ENCODE results near the gene SLC5A10.

DNA sequence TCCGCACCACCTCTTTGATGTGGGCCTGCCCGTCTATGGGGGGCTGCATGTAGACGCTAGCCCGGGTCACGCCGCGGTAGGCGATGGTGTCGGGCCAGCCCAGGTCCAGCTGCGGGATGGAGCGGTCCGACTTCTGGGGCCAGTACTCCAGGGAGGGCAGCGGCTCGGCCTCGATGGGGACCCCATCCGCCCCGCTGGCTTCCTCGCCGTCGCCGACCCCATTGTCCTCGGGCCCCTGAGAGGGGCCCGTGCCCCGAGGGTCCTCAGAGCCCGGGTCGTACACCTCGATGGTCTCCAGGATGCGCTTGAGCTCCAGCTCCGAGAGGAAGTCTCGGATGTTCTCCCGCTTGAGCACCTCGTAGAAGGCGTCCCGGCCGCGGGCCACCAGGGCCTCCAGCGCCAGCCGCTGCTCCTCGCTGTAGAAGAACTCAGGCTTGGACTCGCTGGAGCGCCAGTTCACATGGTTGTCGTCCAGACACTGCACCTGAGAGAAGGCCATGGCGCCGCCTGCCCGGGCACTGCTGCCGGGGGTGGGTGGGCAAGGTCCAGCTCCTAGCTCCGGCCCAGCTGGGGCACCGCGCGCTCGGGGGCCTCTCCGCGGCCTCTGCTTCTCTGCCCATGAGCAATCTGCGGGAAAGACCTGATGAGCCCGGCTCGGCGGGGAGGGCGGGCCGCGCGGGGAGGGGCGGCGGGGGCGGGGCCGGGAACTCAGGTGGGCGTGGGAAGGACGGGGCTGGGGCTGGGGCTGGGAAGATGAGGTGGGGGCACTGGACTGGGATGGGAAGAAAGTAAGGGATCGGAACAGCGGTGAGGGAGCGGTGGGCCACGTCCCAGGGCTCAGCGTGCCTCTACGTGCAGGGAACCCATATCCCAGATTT lies 51.8 kb downstream of the SLC5A10 start:
- TF ChIP-seq, protein P1, sequence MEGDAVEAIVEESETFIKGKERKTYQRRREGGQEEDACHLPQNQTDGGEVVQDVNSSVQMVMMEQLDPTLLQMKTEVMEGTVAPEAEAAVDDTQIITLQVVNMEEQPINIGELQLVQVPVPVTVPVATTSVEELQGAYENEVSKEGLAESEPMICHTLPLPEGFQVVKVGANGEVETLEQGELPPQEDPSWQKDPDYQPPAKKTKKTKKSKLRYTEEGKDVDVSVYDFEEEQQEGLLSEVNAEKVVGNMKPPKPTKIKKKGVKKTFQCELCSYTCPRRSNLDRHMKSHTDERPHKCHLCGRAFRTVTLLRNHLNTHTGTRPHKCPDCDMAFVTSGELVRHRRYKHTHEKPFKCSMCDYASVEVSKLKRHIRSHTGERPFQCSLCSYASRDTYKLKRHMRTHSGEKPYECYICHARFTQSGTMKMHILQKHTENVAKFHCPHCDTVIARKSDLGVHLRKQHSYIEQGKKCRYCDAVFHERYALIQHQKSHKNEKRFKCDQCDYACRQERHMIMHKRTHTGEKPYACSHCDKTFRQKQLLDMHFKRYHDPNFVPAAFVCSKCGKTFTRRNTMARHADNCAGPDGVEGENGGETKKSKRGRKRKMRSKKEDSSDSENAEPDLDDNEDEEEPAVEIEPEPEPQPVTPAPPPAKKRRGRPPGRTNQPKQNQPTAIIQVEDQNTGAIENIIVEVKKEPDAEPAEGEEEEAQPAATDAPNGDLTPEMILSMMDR (IDR thresholded peaks at IDR 0.05) = no peak
- TF ChIP-seq POLR2A (IDR thresholded peaks at IDR 0.05) = no peak
- TF ChIP-seq POLR2AphosphoS5 (IDR thresholded peaks at IDR 0.05) = no peak
- TF ChIP-seq EP300 (IDR thresholded peaks at IDR 0.05) = no peak
